ENCODE results near the gene KRT3.

DNA sequence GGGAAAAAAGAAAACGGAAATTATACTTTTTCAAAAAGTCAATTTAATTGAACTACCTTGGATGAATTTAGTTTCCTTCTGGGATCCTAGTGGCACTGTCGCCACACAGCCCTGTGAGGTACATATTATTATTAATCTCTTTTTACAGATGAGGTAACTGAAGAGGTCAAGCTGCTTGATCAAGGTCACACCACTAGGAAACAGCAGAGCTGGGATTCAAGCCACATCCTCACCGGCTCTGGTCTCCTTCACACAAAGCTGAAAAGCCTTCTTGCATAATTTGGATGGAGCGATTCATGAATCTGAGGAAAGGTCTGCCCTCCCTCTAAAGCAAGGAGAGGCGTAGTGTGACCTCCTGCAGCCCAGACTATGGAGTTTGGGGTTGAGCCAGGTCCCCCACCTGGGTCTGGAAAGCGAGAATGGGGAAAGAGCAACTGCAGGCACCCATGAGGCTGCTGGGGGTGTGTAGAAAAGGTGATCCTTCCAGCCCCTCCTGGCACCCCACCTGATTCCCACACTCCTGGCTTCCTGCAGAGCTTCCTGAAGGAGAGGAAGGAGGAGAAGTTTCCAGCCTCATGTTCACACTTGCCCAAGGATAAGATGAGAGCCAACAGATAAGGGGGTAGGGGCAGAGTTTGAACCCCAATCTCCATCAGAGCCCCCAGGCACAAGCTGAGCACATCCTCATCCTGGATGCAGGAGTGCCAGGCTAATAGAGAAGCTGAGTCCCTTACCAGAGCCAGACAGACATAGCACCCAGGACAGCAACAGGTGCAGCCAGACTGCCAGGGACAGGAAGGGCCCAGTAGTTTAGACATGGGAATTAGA, 42.1 kb upstream of the KRT3 start:
- TF ChIP-seq, protein P1, sequence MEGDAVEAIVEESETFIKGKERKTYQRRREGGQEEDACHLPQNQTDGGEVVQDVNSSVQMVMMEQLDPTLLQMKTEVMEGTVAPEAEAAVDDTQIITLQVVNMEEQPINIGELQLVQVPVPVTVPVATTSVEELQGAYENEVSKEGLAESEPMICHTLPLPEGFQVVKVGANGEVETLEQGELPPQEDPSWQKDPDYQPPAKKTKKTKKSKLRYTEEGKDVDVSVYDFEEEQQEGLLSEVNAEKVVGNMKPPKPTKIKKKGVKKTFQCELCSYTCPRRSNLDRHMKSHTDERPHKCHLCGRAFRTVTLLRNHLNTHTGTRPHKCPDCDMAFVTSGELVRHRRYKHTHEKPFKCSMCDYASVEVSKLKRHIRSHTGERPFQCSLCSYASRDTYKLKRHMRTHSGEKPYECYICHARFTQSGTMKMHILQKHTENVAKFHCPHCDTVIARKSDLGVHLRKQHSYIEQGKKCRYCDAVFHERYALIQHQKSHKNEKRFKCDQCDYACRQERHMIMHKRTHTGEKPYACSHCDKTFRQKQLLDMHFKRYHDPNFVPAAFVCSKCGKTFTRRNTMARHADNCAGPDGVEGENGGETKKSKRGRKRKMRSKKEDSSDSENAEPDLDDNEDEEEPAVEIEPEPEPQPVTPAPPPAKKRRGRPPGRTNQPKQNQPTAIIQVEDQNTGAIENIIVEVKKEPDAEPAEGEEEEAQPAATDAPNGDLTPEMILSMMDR (IDR thresholded peaks at IDR 0.05 in 2 of 3, conservative IDR thresholded peaks at IDR 0.05 in 1 of 3; ENCODE audit: borderline replicate concordance in 1 of 3, insufficient read depth in 1 of 3, low read depth in 2 of 3, low read length in 2 of 3), result no peak
- no peak for TF ChIP-seq EZH2 (IDR thresholded peaks at IDR 0.05)
- no peak for TF ChIP-seq FOSL1 (IDR thresholded peaks at IDR 0.05; ENCODE audit: low read depth)

Measured in HCT116 (cell line).